BE2C (cell line): ENCODE results near the gene TMEM255B.

Source experiments
- DNase-seq: peaks from one replicate; pipeline ENCODE4 v3.0.0-alpha.2; 2020
- H3K27me3 ChIP-seq: fragments of 250-450 bp; sonication (Bioruptor Pico); 2 replicates; pipeline ENCODE4 v1.5.1; 2020; ENCODE audit warnings: mild to moderate bottlenecking
- H3K36me3 ChIP-seq: fragments of 250-450 bp; sonication (Bioruptor Pico); 2 replicates; pipeline ENCODE4 v1.5.1; 2020; ENCODE audit warnings: mild to moderate bottlenecking
- H3K4me1 ChIP-seq: fragments of 250-450 bp; sonication (Bioruptor Pico); 2 replicates; pipeline ENCODE4 v1.5.1; 2020
- H3K4me3 ChIP-seq: 2 replicates; pipeline ENCODE4 v1.5.1; 2011; ENCODE audit warnings: low read depth, low read length
- H3K9me3 ChIP-seq: fragments of 250-450 bp; sonication (Bioruptor Pico); 2 replicates; pipeline ENCODE4 v1.5.1; 2020
- CTCF ChIP-seq: IDR thresholded peaks from 2 replicates; pipeline ENCODE4 v1.5.1; 2012; ENCODE audit warnings: mild to moderate bottlenecking, low read depth, low read length

The TMEM255B gene

GRCh38 chr13:113805431-113806103 lies 46.5 kb downstream of the TMEM255B start:
- Histone ChIP-seq H3K9me3 (peaks cover 6% of the 10 kb centered on the region; the same call in 1 of the 2 replicates), H3K4me1 (peaks cover 10% of the 10 kb centered on the region), H3K36me3 (no peaks in the 10 kb centered on the region), H3K27me3 (no peaks in the 10 kb centered on the region), H3K4me3 (no peak overlapping the region)
- DNase-seq, result no peak
- TF ChIP-seq CTCF, result no peak

- no peak for DNase-seq
- peaks cover 6% of the 10 kb centered on the region; the same call in 1 of the 2 replicates for H3K9me3 ChIP-seq
- H3K27me3 ChIP-seq, result no peaks in the 10 kb centered on the region
- H3K4me1 ChIP-seq, result peaks cover 10% of the 10 kb centered on the region
- H3K4me3 ChIP-seq, result no peak overlapping the region
- H3K36me3 ChIP-seq, result no peaks in the 10 kb centered on the region
- no peak for TF ChIP-seq CTCF
Measured at GRCh38 chr13:113806104-113806471, 47.1 kb downstream of the TMEM255B start.

- Histone ChIP-seq H3K4me3 (no peak overlapping the region), H3K36me3 (no peaks in the 10 kb centered on the region), H3K4me1 (peaks cover 9% of the 10 kb centered on the region), H3K27me3 (no peaks in the 10 kb centered on the region), H3K9me3 (peaks cover 6% of the 10 kb centered on the region; the same call in 1 of the 2 replicates)
- no peak for DNase-seq
- no peak for TF ChIP-seq CTCF
Measured at GRCh38 chr13:113806526-113806925, 47.5 kb downstream of the TMEM255B start.

GRCh38 chr13:113808058-113808834 lies 49.2 kb downstream of the TMEM255B start:
- no peak for TF ChIP-seq CTCF
- Histone ChIP-seq H3K4me1 (no peaks in the 10 kb centered on the region), H3K9me3 (peaks cover 6% of the 10 kb centered on the region; the same call in 1 of the 2 replicates), H3K4me3 (no peak overlapping the region), H3K27me3 (no peaks in the 10 kb centered on the region), H3K36me3 (no peaks in the 10 kb centered on the region)
- no peak for DNase-seq

- Histone ChIP-seq H3K9me3 (peaks cover 6% of the 10 kb centered on the region; the same call in 1 of the 2 replicates), H3K27me3 (no peaks in the 10 kb centered on the region), H3K4me3 (no peak overlapping the region), H3K36me3 (no peaks in the 10 kb centered on the region), H3K4me1 (no peaks in the 10 kb centered on the region)
- no peak for TF ChIP-seq CTCF
- DNase-seq, result peak; percentile 55
Measured at GRCh38 chr13:113809934-113810333, 50.9 kb downstream of the TMEM255B start.

- Histone ChIP-seq H3K4me3 (no peak overlapping the region), H3K4me1 (no peaks in the 10 kb centered on the region), H3K9me3 (peaks cover 6% of the 10 kb centered on the region; the same call in 1 of the 2 replicates), H3K27me3 (no peaks in the 10 kb centered on the region), H3K36me3 (no peaks in the 10 kb centered on the region)
- no peak for DNase-seq
- TF ChIP-seq CTCF, result no peak
Measured at GRCh38 chr13:113810640-113811039, 51.6 kb downstream of the TMEM255B start.
